K562 (cell line): ENCODE measurements around the gene CDCA5. TPM values are rescaled to one million over a fixed set of nuclear protein-coding genes. Genes with fewer than 3 reads are reported as not detected.

Experiments used
- ATAC-seq: fragments of 200-7000 bp; cut with Tn5 transposase; 3 replicates; pipeline ENCODE4 v1.9.1; 2020; ENCODE audit warnings: moderate library complexity
- BruUV-seq: library from RNA; stranded (reverse); fragments of 400-500 nt; replicated peaks from 2 replicates; lab custom pipeline; 2021; lab: Mats Ljungman, UMichigan
- CTCF ChIA-PET: fragments of 300-600 bp; formaldehyde crosslinking; extraction: SDS; loops from one replicate; lab custom pipeline; 2021; ENCODE audit warnings: low intra/inter-chr PET ratio; lab: Yijun Ruan, JAX
- POLR2A ChIA-PET: fragments of 300-600, 350-650 bp; sonication (Branson Sonifier 250); formaldehyde crosslinking; extraction: SDS; loops from one replicate; lab custom pipeline; 2021; ENCODE audit warnings: antibody characterized with exemption, inconsistent platforms; lab: Yijun Ruan, JAX
- DNase-seq, 4 experiments: peaks; one replicate each; pipeline versions ENCODE4 v3.0.0 to v3.0.0-alpha.2; 2011 to 2018; ENCODE audit warnings: low spot score in 3 of 4, mixed read lengths in 3 of 4; ENCODE audit errors: extremely low read depth in 1 of 4
- FAIRE-seq: peaks from 2 replicates; lab custom pipeline; 2011; peaks lifted over from hg19 to GRCh38; lab: Jason Lieb, UNC
- H2AFZ ChIP-seq: 2 replicates; pipeline ENCODE4 v1.6.0; 2011; ENCODE audit warnings: low read depth, low read length, control low read depth, inconsistent platforms
- H3K27ac ChIP-seq: fragments of 200-600 bp; 3 replicates; pipeline ENCODE4 v1.8.0; 2011; ENCODE audit warnings: low read depth, mild to moderate bottlenecking, control low read depth, inconsistent platforms, low read length, moderate library complexity, mixed read lengths; ENCODE audit errors: extremely low read depth
- H3K27me3 ChIP-seq, 2 experiments: fragments of 300-600 bp in 1 of 2; 2 replicates in 1 of 2; 3 replicates in 1 of 2; pipeline versions ENCODE4 v1.6.0 to v1.8.0; 2011; ENCODE audit warnings: inconsistent platforms in 2 of 2, low read length in 2 of 2, mild to moderate bottlenecking in 1 of 2, mixed read lengths in 1 of 2, moderate library complexity in 1 of 2; ENCODE audit not compliant: control insufficient read depth in 2 of 2, insufficient read depth in 2 of 2
- H3K36me3 ChIP-seq: fragments of 300-600 bp; 3 replicates; pipeline ENCODE4 v1.8.0; 2011; ENCODE audit warnings: mild to moderate bottlenecking, low read length, inconsistent platforms; ENCODE audit not compliant: control insufficient read depth, insufficient read depth
- H3K4me1 ChIP-seq, 2 experiments: fragments of 200-600 bp in 1 of 2; replicated peaks in 1 of 2; 2 replicates in 1 of 2; 3 replicates in 1 of 2; pipeline versions ENCODE4 v1.5.1 to v1.8.0; 2011; ENCODE audit warnings: inconsistent platforms in 2 of 2, low read length in 2 of 2, mild to moderate bottlenecking in 1 of 2, mixed read lengths in 1 of 2, moderate library complexity in 1 of 2; ENCODE audit not compliant: control insufficient read depth in 2 of 2, insufficient read depth in 2 of 2
- H3K4me2 ChIP-seq: 2 replicates; pipeline ENCODE4 v1.6.1; 2011; ENCODE audit warnings: low read length, control low read depth, inconsistent platforms, mixed read lengths; ENCODE audit not compliant: insufficient read depth
- H3K4me3 ChIP-seq: fragments of 200-600 bp; sonication (generic), shearing (Covaris generic); 2 replicates; pipeline ENCODE4 v1.5.1; 2016; ENCODE audit warnings: control low read depth, inconsistent platforms
- H3K79me2 ChIP-seq: fragments of 200-600 bp; 3 replicates; pipeline ENCODE4 v1.8.0; 2011; ENCODE audit warnings: low read length, inconsistent platforms; ENCODE audit not compliant: control insufficient read depth, insufficient read depth
- H3K9ac ChIP-seq, 2 experiments: 2 replicates each; pipeline versions ENCODE4 v1.6.0 to v1.6.1; 2011; ENCODE audit warnings: low read depth in 2 of 2, low read length in 2 of 2, control low read depth in 1 of 2, inconsistent platforms in 1 of 2, mild to moderate bottlenecking in 1 of 2, mixed read lengths in 1 of 2; ENCODE audit not compliant: insufficient read depth in 1 of 2
- H3K9me1 ChIP-seq: one replicate; pipeline ENCODE4 v1.6.0; 2011; ENCODE audit warnings: inconsistent platforms, mild to moderate bottlenecking, low read length, moderate library complexity; ENCODE audit not compliant: control insufficient read depth, insufficient read depth
- H3K9me3 ChIP-seq: replicated peaks from 2 replicates; pipeline ENCODE4 v1.5.1; 2011; ENCODE audit warnings: low read depth, low read length, inconsistent platforms; ENCODE audit not compliant: control insufficient read depth, insufficient read depth
- H4K20me1 ChIP-seq: replicated peaks from 2 replicates; pipeline ENCODE4 v1.6.1; 2011; ENCODE audit warnings: low read length, inconsistent platforms, mixed read lengths; ENCODE audit not compliant: control insufficient read depth, insufficient read depth
- ARID3A ChIP-seq: IDR thresholded peaks from 2 replicates; pipeline ENCODE4 v1.6.1; 2012; ENCODE audit warnings: low read depth, low read length, improper control_type of control experiment, borderline replicate concordance
- BCL6 ChIP-seq: fragments of 250-450 bp; sonication (Bioruptor Pico); IDR thresholded peaks from 2 replicates; pipeline ENCODE4 v1.4.0; 2020
- EWSR1 ChIP-seq: fragments of 450-650 bp; IDR thresholded peaks from 2 replicates; pipeline ENCODE4 v1.6.1; 2018; ENCODE audit warnings: borderline replicate concordance, mild to moderate bottlenecking, low read depth, moderate library complexity; ENCODE audit not compliant: partially characterized antibody
- FOXA1 ChIP-seq: fragments of 450-650 bp; IDR thresholded peaks from 2 replicates; pipeline ENCODE4 v1.6.1; 2016; ENCODE audit warnings: mild to moderate bottlenecking, borderline replicate concordance
- GTF2B ChIP-seq: IDR thresholded peaks from 2 replicates; pipeline ENCODE4 v1.6.1; 2011; ENCODE audit not compliant: insufficient read length; ENCODE audit errors: extremely low read depth
- HDAC1 ChIP-seq, 2 experiments: fragments of 450-650 bp; IDR thresholded peaks; 2 replicates each; pipeline ENCODE4 v1.6.1; 2016 to 2017; ENCODE audit warnings: inconsistent platforms in 1 of 2, mild to moderate bottlenecking in 1 of 2, moderate library complexity in 1 of 2
- HLTF ChIP-seq: fragments of 450-650 bp; IDR thresholded peaks from 2 replicates; pipeline ENCODE4 v1.6.1; 2016
- HMG20B ChIP-seq: fragments of 250-450 bp; sonication (Bioruptor Pico); IDR thresholded peaks from 2 replicates; pipeline ENCODE4 v1.5.0; 2021; ENCODE audit warnings: mild to moderate bottlenecking
- MECOM ChIP-seq: fragments of 250-450 bp; sonication (Bioruptor Pico); IDR thresholded peaks from 2 replicates; pipeline ENCODE4 v1.8.0; 2022; ENCODE audit warnings: inconsistent platforms
- SUPT5H ChIP-seq: fragments of 450-650 bp; IDR thresholded peaks from 2 replicates; pipeline ENCODE4 v1.6.1; 2016
- TCF15 ChIP-seq: fragments of 250-450 bp; sonication (Bioruptor Pico); IDR thresholded peaks from 2 replicates; pipeline ENCODE4 v1.8.0; 2022; ENCODE audit warnings: moderate library complexity, mild to moderate bottlenecking, inconsistent platforms
- THRB ChIP-seq: fragments of 450-650 bp; formaldehyde crosslinking; conservative IDR thresholded peaks from 2 replicates; pipeline ENCODE4 v1.4.0; 2022; ENCODE audit warnings: mild to moderate bottlenecking, missing genetic modification characterization
- ZBED1 ChIP-seq: IDR thresholded peaks from 2 replicates; pipeline ENCODE4 v1.6.1; 2014
- ZNF507 ChIP-seq: conservative IDR thresholded peaks from 2 replicates; pipeline ENCODE4 v1.6.1; 2017; ENCODE audit warnings: missing genetic modification characterization, missing compliant biosample characterization
- ZNF561 ChIP-seq: fragments of 450-650 bp; formaldehyde crosslinking; conservative IDR thresholded peaks from 2 replicates; pipeline ENCODE4 v1.4.0; 2020; ENCODE audit warnings: mild to moderate bottlenecking, moderate library complexity
- ZNF717 ChIP-seq: fragments of 250-450 bp; sonication (Bioruptor Pico); IDR thresholded peaks from 2 replicates; pipeline ENCODE4 v1.5.0; 2021
- ZNF780A ChIP-seq: fragments of 250-450 bp; sonication (Bioruptor Pico); IDR thresholded peaks from 2 replicates; pipeline ENCODE4 v1.5.0; 2021; ENCODE audit warnings: mild to moderate bottlenecking
- WGBS: fragments of 100-300 bp; shearing (Covaris generic); methylation state at CpG from one replicate; pipeline ENCODE4 v1.1.6; 2016; ENCODE audit warnings: low coverage, mixed read lengths; ENCODE audit not compliant: insufficient coverage; ENCODE audit errors: missing lambda C conversion rate; 5-methylcytosine and 5-hydroxymethylcytosine counted together
- in situ Hi-C: fragments of 300-500 bp; cut with MboI; formaldehyde crosslinking; loops from 4 replicates; pipeline ENCODE4 v1.15.0; 2018; ENCODE audit warnings: inconsistent platforms, mixed read lengths
- intact Hi-C: fragments of 100-400 bp; cut with micrococcal nuclease; formaldehyde crosslinking; loops from 2 replicates; pipeline ENCODE4 v1.14.2; 2022
- polyA plus RNA-seq, 8 experiments: library from polyadenylated mRNA; depleted of rRNA in 4 of 8; stranded (reverse) in 5 of 8; unstranded in 3 of 8; fragments of >200 nt; fragmentation: Nextera tagmentation in 2 of 8; fragmentation: Illumina TruSeq in 1 of 8; extraction: Ambion mirVana in 2 of 8; extraction: Trizol in 1 of 8; gene quantifications; 2 replicates each; pipeline versions ENCODE4 v1.2.1 to v1.2.3, GENCODE V29; 2011 to 2014; ENCODE audit warnings: inconsistent platforms in 1 of 8, missing spikeins in 1 of 8
- total RNA-seq, 7 experiments: library from RNA; depleted of rRNA in 6 of 7; stranded (reverse); fragments of >200 nt in 6 of 7; fragmentation: Illumina TruSeq in 2 of 7; extraction: Trizol in 2 of 7; gene quantifications; 2 replicates each; pipeline versions ENCODE4 v1.2.1 to v1.2.3, GENCODE V29; 2011 to 2021; ENCODE audit warnings: low replicate concordance in 1 of 7

The CDCA5 gene
- total and polyA plus RNA-seq, 9 of the 15 experiments (the other 6 are each of a cell fraction or from before 2014, with no cell fraction given), result 18.9 to 94.3 (median 64.6) TPM

GRCh38 chr11:65102142-65103095 lies 18.6 kb upstream of the CDCA5 start:
- no peak overlapping the region for H2AFZ ChIP-seq
- H3K27ac ChIP-seq, result no peak overlapping the region
- ChIA-PET POLR2A (interaction anchor here (0.6 to 1.2 kb wide), 4 partner anchors 9 to 160 kb away, joined by 3 to 4 read pairs (median 3); partner anchors contain the start of genes FAU, MRPL49 and TM7SF2), CTCF (no interaction called here)
- H3K4me1 ChIP-seq, result peaks cover 3 to 5% of the 10 kb centered on the region in 2 experiments; a peak in 3 of 5 replicates
- BruUV-seq, result no TSS peak
- H3K4me3 ChIP-seq, result no peak overlapping the region
- DNase-seq (no peak), FAIRE-seq (peak; percentile 54), ATAC-seq (no peak)
- no peaks in the 10 kb centered on the region for H3K9me3 ChIP-seq
- H3K36me3 ChIP-seq, result peaks cover 27% of the 10 kb centered on the region; the same call in 2 of the 3 replicates
- H3K9ac ChIP-seq, result no peak overlapping the region
- in situ Hi-C loops, result no loop called here
- intact Hi-C loops, result no loop called here
- no peaks in the 10 kb centered on the region for H3K9me1 ChIP-seq
- H3K79me2 ChIP-seq, result peaks cover 13% of the 10 kb centered on the region; the same call in 1 of the 3 replicates
- no peaks in the 10 kb centered on the region for H4K20me1 ChIP-seq
- no peaks in the 10 kb centered on the region for H3K27me3 ChIP-seq
- no peak overlapping the region for H3K4me2 ChIP-seq
- 85% methylated on average over 8 of the region's 8 CpGs for WGBS
- no peak for TF ChIP-seq ARID3A
- TF ChIP-seq BCL6 (CRISPR knock-in tag), result no peak
- TF ChIP-seq ZNF717, result no peak
- TF ChIP-seq HDAC1 (IDR thresholded peaks at IDR 0.05), result no peak
- TF ChIP-seq HLTF, result no peak
- TF ChIP-seq FOXA1, result no peak
- TF ChIP-seq GTF2B, result no peak
- TF ChIP-seq ZNF507 (tag), result no peak
- no peak for TF ChIP-seq EWSR1
- TF ChIP-seq ZBED1, result no peak
- TF ChIP-seq SUPT5H, result no peak
- no peak for TF ChIP-seq HMG20B (CRISPR knock-in tag)
- TF ChIP-seq ZNF561, result no peak
- no peak for TF ChIP-seq THRB (CRISPR knock-in tag)
- no peak for TF ChIP-seq TCF15 (CRISPR knock-in tag)
- no peak for TF ChIP-seq MECOM (CRISPR knock-in tag)
- TF ChIP-seq ZNF780A (CRISPR knock-in tag), result no peak
